BLaER1 (cell line): ENCODE data around the gene RBPJL.

Experiments used
- H3K27ac ChIP-seq: shearing (Covaris generic); formaldehyde crosslinking; 2 replicates; pipeline ENCODE4 v1.8.1; 2022
- H3K27me3 ChIP-seq: shearing (Covaris generic); formaldehyde crosslinking; 2 replicates; pipeline ENCODE4 v1.8.1; 2022
- H3K36me3 ChIP-seq: shearing (Covaris generic); formaldehyde crosslinking; 2 replicates; pipeline ENCODE4 v1.8.1; 2022
- H3K4me1 ChIP-seq: shearing (Covaris generic); formaldehyde crosslinking; 2 replicates; pipeline ENCODE4 v1.8.1; 2022
- H3K4me2 ChIP-seq: shearing (Covaris generic); formaldehyde crosslinking; 2 replicates; pipeline ENCODE4 v1.8.1; 2022
- H3K4me3 ChIP-seq: shearing (Covaris generic); formaldehyde crosslinking; 2 replicates; pipeline ENCODE4 v1.8.1; 2022
- H3K9ac ChIP-seq: shearing (Covaris generic); formaldehyde crosslinking; 2 replicates; pipeline ENCODE4 v1.8.1; 2022
- H3K9me3 ChIP-seq: shearing (Covaris generic); formaldehyde crosslinking; 2 replicates; pipeline ENCODE4 v1.8.1; 2022
- H4K20me1 ChIP-seq: shearing (Covaris generic); formaldehyde crosslinking; 2 replicates; pipeline ENCODE4 v1.8.1; 2022
- Cebpa-rat ChIP-seq: shearing (Covaris generic); IDR thresholded peaks from 2 replicates; pipeline ENCODE4 v1.8.1; 2022

RBPJL gene

GRCh38 chr20:45358282-45359068, 51.8 kb downstream of the RBPJL start:
- H3K36me3 ChIP-seq = no peaks in the 10 kb centered on the region
- H3K4me3 ChIP-seq = no peak overlapping the region
- TF ChIP-seq Cebpa-rat = no peak
- H4K20me1 ChIP-seq = 0 out of 2 replicates have a peak, but pooled peaks cover under 1% of the 10 kb centered on the region
- peaks cover 33% of the 10 kb centered on the region for H3K4me1 ChIP-seq
- no peaks in the 10 kb centered on the region for H3K27me3 ChIP-seq
- no peak overlapping the region for H3K9ac ChIP-seq
- H3K9me3 ChIP-seq = no peaks in the 10 kb centered on the region
- H3K4me2 ChIP-seq = peak overlapping the region; percentile 12; the same call in 1 of the 2 replicates
- no peak overlapping the region for H3K27ac ChIP-seq

- H3K4me3 ChIP-seq = no peak overlapping the region
- H3K36me3 ChIP-seq = no peaks in the 10 kb centered on the region
- no peaks in the 10 kb centered on the region for H3K27me3 ChIP-seq
- peaks cover 38% of the 10 kb centered on the region for H3K4me1 ChIP-seq
- TF ChIP-seq Cebpa-rat = no peak
- H4K20me1 ChIP-seq = peaks cover 6% of the 10 kb centered on the region; the same call in 1 of the 2 replicates
- no peak overlapping the region for H3K4me2 ChIP-seq
- no peak overlapping the region for H3K9ac ChIP-seq
- H3K9me3 ChIP-seq = no peaks in the 10 kb centered on the region
- no peak overlapping the region for H3K27ac ChIP-seq
Observed at GRCh38 chr20:45359069-45359405, 52.4 kb downstream of the RBPJL start.

GRCh38 chr20:45359406-45360148, 52.9 kb downstream of the RBPJL start:
- peaks cover 12% of the 10 kb centered on the region; the same call in 1 of the 2 replicates for H4K20me1 ChIP-seq
- H3K9me3 ChIP-seq = no peaks in the 10 kb centered on the region
- no peak overlapping the region for H3K4me2 ChIP-seq
- TF ChIP-seq Cebpa-rat = no peak
- no peak overlapping the region for H3K9ac ChIP-seq
- H3K36me3 ChIP-seq = no peaks in the 10 kb centered on the region
- H3K27ac ChIP-seq = no peak overlapping the region
- no peaks in the 10 kb centered on the region for H3K27me3 ChIP-seq
- peaks cover 44% of the 10 kb centered on the region for H3K4me1 ChIP-seq
- no peak overlapping the region for H3K4me3 ChIP-seq

- Histone ChIP-seq H3K9me3 (no peaks in the 10 kb centered on the region), H3K27me3 (no peaks in the 10 kb centered on the region), H3K4me1 (peaks cover 58% of the 10 kb centered on the region), H3K27ac (no peak overlapping the region), H3K9ac (no peak overlapping the region), H3K4me3 (no peak overlapping the region), H3K4me2 (peak overlapping the region; percentile 79), H4K20me1 (peaks cover 34% of the 10 kb centered on the region), H3K36me3 (peaks cover 15% of the 10 kb centered on the region)
- no peak for TF ChIP-seq Cebpa-rat
Observed at GRCh38 chr20:45361793-45362192, 55.2 kb downstream of the RBPJL start.

- Histone ChIP-seq H3K9ac (peak within 1 kb of the TSS; percentile 89), H3K36me3 (peaks cover 21% of the 10 kb centered on the region), H3K4me3 (peak within 1 kb of the TSS; percentile 81), H3K9me3 (no peaks in the 10 kb centered on the region), H3K4me1 (peaks cover 69% of the 10 kb centered on the region), H4K20me1 (peaks cover 46% of the 10 kb centered on the region), H3K27ac (peak within 1 kb of the TSS; percentile 88), H3K4me2 (peak within 1 kb of the TSS; percentile 98), H3K27me3 (no peaks in the 10 kb centered on the region)
- TF ChIP-seq Cebpa-rat = no peak
Observed at GRCh38 chr20:45362804-45363610, 56.4 kb downstream of the RBPJL start, which contains the start of gene SYS1. Gene SYS1, plus strand, starts transcription at chr20:45363156. Its CDS starts 376 bp downstream, at chr20:45363532.

GRCh38 chr20:45363611-45364492, 57.2 kb downstream of the RBPJL start:
- H4K20me1 ChIP-seq = peaks cover 54% of the 10 kb centered on the region
- no peak for TF ChIP-seq Cebpa-rat
- H3K4me3 ChIP-seq = peak overlapping the region; percentile 81
- H3K9ac ChIP-seq = peak overlapping the region; percentile 89
- H3K27me3 ChIP-seq = no peaks in the 10 kb centered on the region
- peak overlapping the region; percentile 88 for H3K27ac ChIP-seq
- peaks cover 71% of the 10 kb centered on the region for H3K4me1 ChIP-seq
- peak overlapping the region; percentile 98 for H3K4me2 ChIP-seq
- no peaks in the 10 kb centered on the region for H3K9me3 ChIP-seq
- peaks cover 21% of the 10 kb centered on the region for H3K36me3 ChIP-seq

GRCh38 chr20:45365444-45365970, 58.9 kb downstream of the RBPJL start:
- Histone ChIP-seq H3K9me3 (no peaks in the 10 kb centered on the region), H3K9ac (no peak overlapping the region), H3K4me3 (no peak overlapping the region), H3K36me3 (peaks cover 21% of the 10 kb centered on the region), H3K27ac (no peak overlapping the region), H3K27me3 (no peaks in the 10 kb centered on the region), H3K4me2 (no peak overlapping the region), H3K4me1 (peaks cover 86% of the 10 kb centered on the region), H4K20me1 (peaks cover 71% of the 10 kb centered on the region)
- no peak for TF ChIP-seq Cebpa-rat

GRCh38 chr20:45366192-45366591, 59.6 kb downstream of the RBPJL start:
- H3K4me2 ChIP-seq = peak overlapping the region; percentile 93; the same call in 1 of the 2 replicates
- TF ChIP-seq Cebpa-rat = no peak
- peaks cover 78% of the 10 kb centered on the region for H4K20me1 ChIP-seq
- no peaks in the 10 kb centered on the region for H3K27me3 ChIP-seq
- H3K4me1 ChIP-seq = peaks cover 83% of the 10 kb centered on the region
- peaks cover 21% of the 10 kb centered on the region for H3K36me3 ChIP-seq
- no peaks in the 10 kb centered on the region for H3K9me3 ChIP-seq
- H3K4me3 ChIP-seq = no peak overlapping the region
- no peak overlapping the region for H3K27ac ChIP-seq
- H3K9ac ChIP-seq = no peak overlapping the region
